ENCODE results near the gene CCDC150. TPM values are rescaled to one million over a fixed set of nuclear protein-coding genes. Genes with fewer than 3 reads are reported as not detected.

The CCDC150 gene
- total and polyA plus RNA-seq, 2 of the 8 experiments (the other 6 are each of a cell fraction or from before 2014, with no cell fraction given) = 8.3 to 31.9 TPM

- H4K8ac ChIP-seq (ENCODE audit: extremely low read depth, insufficient read depth, low read length) = no peak overlapping the region
- no peak overlapping the region for H4K5ac ChIP-seq (ENCODE audit: insufficient read length, low read depth, low read length)
- no peaks in the 10 kb centered on the region for H3K27me3 ChIP-seq (replicated peaks in 1 of 4; ENCODE audit: control insufficient read depth in 3 of 4, extremely low read depth in 1 of 4, insufficient read depth in 3 of 4, low read length in 3 of 4)
- no peak overlapping the region for H3K18ac ChIP-seq (ENCODE audit: extremely low read depth, low read length)
- WGBS, 2 experiments (ENCODE audit: extremely low coverage in 1 of 2, insufficient coverage in 1 of 2, insufficient read length in 1 of 2, insufficient replicate concordance in 2 of 2, low coverage in 1 of 2, low lambda C conversion rate in 2 of 2, missing lambda C conversion rate in 1 of 2) = 91% methylated on average over 2 of the region's 2 CpGs; no CpG with 5 or more reads in 1 of the 2 experiments
- H3K23ac ChIP-seq (ENCODE audit: insufficient read length) = no peak overlapping the region
- POLR2A ChIA-PET (ENCODE audit: partially characterized antibody) = no interaction called here
- 0 out of 4 replicates have a peak, but pooled peaks cover 0 to under 1% of the 10 kb centered on the region in 2 experiments for H3K79me2 ChIP-seq (ENCODE audit: control insufficient read depth in 1 of 2, insufficient read depth in 2 of 2, low read length in 2 of 2)
- FAIRE-seq (no peak), DNase-seq (ENCODE audit: low read depth in 1 of 2, low spot score in 2 of 2) (no peak)
- no peak overlapping the region for H3K4ac ChIP-seq (replicated peaks; ENCODE audit: insufficient read length, low read depth, low read length)
- no peak overlapping the region for H3K56ac ChIP-seq (replicated peaks; ENCODE audit: insufficient read length, low read depth, low read length)
- CTCF ChIA-PET (ENCODE audit: partially characterized antibody) = no interaction called here
- no peaks in the 10 kb centered on the region for H3K9me3 ChIP-seq (ENCODE audit: insufficient read depth in 2 of 2, low read depth in 1 of 2, low read length in 1 of 2)
- H4K91ac ChIP-seq (replicated peaks; ENCODE audit: insufficient read length, low read length) = no peak overlapping the region
- no peak overlapping the region for H2BK120ac ChIP-seq (replicated peaks; ENCODE audit: low read depth, low read length)
- no peak overlapping the region for H3K27ac ChIP-seq (ENCODE audit: low read depth, low read length)
- H3K4me2 ChIP-seq (ENCODE audit: insufficient read depth in 1 of 2, low read depth in 2 of 2, low read length in 2 of 2) = no peak overlapping the region
- no peak overlapping the region for H2AK5ac ChIP-seq (ENCODE audit: low read depth, low read length)
- H3K36me3 ChIP-seq (ENCODE audit: control insufficient read depth in 2 of 4, insufficient read depth in 4 of 4, low read length in 3 of 4) = no peaks in the 10 kb centered on the region
- H2BK20ac ChIP-seq (ENCODE audit: low read length) = no peak overlapping the region
- H2AFZ ChIP-seq (ENCODE audit: low read length) = no peak overlapping the region
- peaks cover 3% of the 10 kb centered on the region; the same call in 1 of the 2 replicates for H3K23me2 ChIP-seq (ENCODE audit: low read depth, low read length)
- no peak overlapping the region for H3K9ac ChIP-seq (replicated peaks in 1 of 4; ENCODE audit: extremely low read depth in 1 of 4, low read depth in 3 of 4, low read length in 3 of 4)
- no peak overlapping the region for H2BK5ac ChIP-seq (ENCODE audit: low read depth, low read length)
- H2BK12ac ChIP-seq (ENCODE audit: low read depth, low read length) = no peak overlapping the region
- no peak overlapping the region for H3K4me3 ChIP-seq (ENCODE audit: extremely low read depth in 1 of 4, insufficient read depth in 2 of 4, low read depth in 3 of 4, low read length in 4 of 4)
- no peak overlapping the region for H3K14ac ChIP-seq (ENCODE audit: insufficient read length)
- H4K20me1 ChIP-seq (replicated peaks in 1 of 2; ENCODE audit: control insufficient read depth in 1 of 2, insufficient read depth in 2 of 2, low read length in 2 of 2) = no peaks in the 10 kb centered on the region
- H3K4me1 ChIP-seq (replicated peaks in 1 of 4; ENCODE audit: control insufficient read depth in 3 of 4, insufficient read depth in 4 of 4, low read length in 3 of 4) = 0 out of 7 replicates have a peak, but pooled peaks cover 0 to 3% (median 0%) of the 10 kb centered on the region in 4 experiments
- H3K79me1 ChIP-seq (ENCODE audit: low read depth, low read length) = no peaks in the 10 kb centered on the region
- no peak overlapping the region for H2BK15ac ChIP-seq (ENCODE audit: low read length)
- no peak for TF ChIP-seq EP300 (IDR thresholded peaks at IDR 0.05; ENCODE audit: borderline replicate concordance in 1 of 2, low read depth in 2 of 2, low read length in 2 of 2)
- no peak for TF ChIP-seq RNF2 (IDR thresholded peaks at IDR 0.05; ENCODE audit: borderline replicate concordance, low read depth, low read length, missing control alignments, poor library complexity, severe bottlenecking)
- no peak for TF ChIP-seq E2F6 (IDR thresholded peaks at IDR 0.05)
- TF ChIP-seq CEBPB (IDR thresholded peaks at IDR 0.05; ENCODE audit: low read depth, low read length) = no peak
- TF ChIP-seq JUND (IDR thresholded peaks at IDR 0.05; ENCODE audit: low read length) = no peak
Observed at GRCh38 chr2:196635156-196635555, 4.4 kb upstream of the CCDC150 start.
